Body of pancreas (tissue), 4 donors: ENCODE measurements around the gene TMSB4X. TPM values are rescaled to one million over a fixed set of nuclear protein-coding genes. Genes with fewer than 3 reads are reported as not detected.
"Not testable (repeated sequence)": the region's sequence is repeated elsewhere in the genome, so short reads cannot be mapped to it uniquely, and the experiment has no call there.

ENCODE experiments used
- ATAC-seq: fragments of 150-250 bp; one replicate; pipeline ENCODE4 v1.9.1; 2016
- DNase-seq, 4 donors: peaks; one replicate each; pipeline ENCODE4 v3.0.0-alpha.2; 2019
- H3K27ac ChIP-seq, 4 donors: fragments of 200-600 bp; sonication (generic); 1 replicate in 3 of 4; 2 replicates in 1 of 4; pipeline versions ENCODE4 v1.5.1 to v1.6.1; 2016 to 2019; ENCODE audit warnings: mild to moderate bottlenecking in 1 of 4, mixed read lengths in 1 of 4, moderate library complexity in 1 of 4
- H3K27me3 ChIP-seq, 2 donors: fragments of 200-600 bp; sonication (generic); one replicate each; pipeline ENCODE4 v1.6.0; 2016; ENCODE audit warnings: mild to moderate bottlenecking in 1 of 2
- H3K36me3 ChIP-seq, 2 donors: fragments of 200-600 bp; sonication (generic); replicated peaks in 1 of 2; 2 replicates each; pipeline ENCODE4 v1.5.1; 2016; ENCODE audit warnings: low read depth in 2 of 2; ENCODE audit not compliant: insufficient read depth in 1 of 2
- H3K4me1 ChIP-seq: fragments of 200-600 bp; sonication (generic); one replicate; pipeline ENCODE4 v1.6.0; 2016
- H3K4me3 ChIP-seq, 2 donors: fragments of 200-600 bp; sonication (generic); 1 replicate in 1 of 2; 2 replicates in 1 of 2; pipeline ENCODE4 v1.5.1; 2016 to 2019
- H3K9me3 ChIP-seq, 3 donors: fragments of 200-600 bp; sonication (generic); 1 replicate in 2 of 3; 2 replicates in 1 of 3; pipeline ENCODE4 v1.5.1; 2016
- POLR2A ChIP-seq, 3 donors: fragments of 450-650 bp; IDR thresholded peaks; one replicate each; pipeline ENCODE4 v1.6.1; 2016; ENCODE audit warnings: antibody characterized with exemption in 3 of 3, mild to moderate bottlenecking in 2 of 3
- WGBS, 2 donors: methylation state at CpG; one replicate each; pipeline ENCODE4 v1.1.5; 2017; 5-methylcytosine and 5-hydroxymethylcytosine counted together
- intact Hi-C: fragments of 100-400 bp; cut with DNase I; formaldehyde crosslinking; loops from one replicate; pipeline ENCODE4 v1.15.1; 2023
- total RNA-seq, 2 donors: library from RNA; depleted of rRNA; stranded (reverse); fragments of >200 nt; gene quantifications; one replicate each; pipeline ENCODE4 v1.1.0, GENCODE V29; 2016
- TF ChIP-seq, protein P1 (sequence below), 7 experiments: fragments of 450-650 bp in 4 of 7; fragments of 200-600 bp in 3 of 7; sonication (generic) in 3 of 7; IDR thresholded peaks; one replicate each; pipeline ENCODE4 v1.5.1; 2016 to 2019; ENCODE audit warnings: antibody characterized with exemption in 7 of 7

TMSB4X gene
- total RNA-seq, 2 donors from 2014 or later, result 1,104 to 1,472 TPM

DNA sequence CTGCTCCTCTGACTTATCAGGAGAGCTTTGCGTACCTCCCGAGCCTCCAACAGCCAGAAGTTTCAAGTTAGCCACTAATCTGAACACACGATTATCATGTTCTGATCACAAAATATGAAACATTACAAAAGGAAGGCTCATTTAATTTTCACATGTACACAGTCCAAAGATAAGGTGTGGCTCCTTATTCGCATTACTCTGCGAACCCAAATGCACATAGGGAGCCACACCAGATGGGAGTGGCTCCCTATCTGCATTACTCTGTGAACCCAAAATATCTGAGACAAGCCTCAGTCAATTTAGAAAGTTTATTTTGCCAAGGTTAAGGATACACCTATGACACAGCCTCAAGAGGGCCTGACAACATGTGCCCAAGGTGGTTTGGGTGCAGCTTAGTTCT, 40.1 kb upstream of the TMSB4X start:
- Histone ChIP-seq H3K9me3 (no peaks in the 10 kb centered on the region), H3K36me3 (no peaks in the 10 kb centered on the region), H3K27me3 (no peaks in the 10 kb centered on the region), H3K4me3 (no peak overlapping the region), H3K27ac (no peak overlapping the region), H3K4me1 (no peaks in the 10 kb centered on the region)
- DNase-seq, result no peak
- intact Hi-C loops, result no loop called here
- TF ChIP-seq POLR2A (IDR thresholded peaks at IDR 0.05), result no peak
- TF ChIP-seq, protein P1, sequence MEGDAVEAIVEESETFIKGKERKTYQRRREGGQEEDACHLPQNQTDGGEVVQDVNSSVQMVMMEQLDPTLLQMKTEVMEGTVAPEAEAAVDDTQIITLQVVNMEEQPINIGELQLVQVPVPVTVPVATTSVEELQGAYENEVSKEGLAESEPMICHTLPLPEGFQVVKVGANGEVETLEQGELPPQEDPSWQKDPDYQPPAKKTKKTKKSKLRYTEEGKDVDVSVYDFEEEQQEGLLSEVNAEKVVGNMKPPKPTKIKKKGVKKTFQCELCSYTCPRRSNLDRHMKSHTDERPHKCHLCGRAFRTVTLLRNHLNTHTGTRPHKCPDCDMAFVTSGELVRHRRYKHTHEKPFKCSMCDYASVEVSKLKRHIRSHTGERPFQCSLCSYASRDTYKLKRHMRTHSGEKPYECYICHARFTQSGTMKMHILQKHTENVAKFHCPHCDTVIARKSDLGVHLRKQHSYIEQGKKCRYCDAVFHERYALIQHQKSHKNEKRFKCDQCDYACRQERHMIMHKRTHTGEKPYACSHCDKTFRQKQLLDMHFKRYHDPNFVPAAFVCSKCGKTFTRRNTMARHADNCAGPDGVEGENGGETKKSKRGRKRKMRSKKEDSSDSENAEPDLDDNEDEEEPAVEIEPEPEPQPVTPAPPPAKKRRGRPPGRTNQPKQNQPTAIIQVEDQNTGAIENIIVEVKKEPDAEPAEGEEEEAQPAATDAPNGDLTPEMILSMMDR (IDR thresholded peaks at IDR 0.05), result no peak
- 83 to 88% methylated on average over 5 of the region's 5 CpGs for WGBS, 2 donors
- no peak for ATAC-seq

DNA sequence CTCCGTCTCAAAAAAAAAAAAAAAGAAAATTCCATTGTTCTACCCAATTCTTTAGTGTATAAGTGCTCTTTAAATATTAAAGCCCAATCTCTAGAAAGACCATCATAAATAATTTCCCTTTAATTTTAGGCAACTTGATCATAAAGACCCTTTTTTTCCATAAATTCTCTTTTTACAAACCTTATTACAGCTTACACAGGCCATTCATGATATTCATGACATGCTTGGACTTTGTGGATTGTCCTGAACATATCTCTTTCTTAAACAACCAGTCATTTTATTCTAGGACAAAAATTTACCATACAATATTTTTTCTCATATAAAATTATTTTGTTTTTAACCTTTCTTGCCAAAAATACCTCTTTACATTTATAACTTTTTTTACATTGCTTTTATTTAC, 38.0 kb upstream of the TMSB4X start:
- ATAC-seq (no peak), DNase-seq (no peak)
- intact Hi-C loops, result no loop called here
- TF ChIP-seq, protein P1 (IDR thresholded peaks at IDR 0.05), result no peak
- no peak for TF ChIP-seq POLR2A (IDR thresholded peaks at IDR 0.05)
- Histone ChIP-seq H3K4me1 (no peaks in the 10 kb centered on the region), H3K9me3 (no peaks in the 10 kb centered on the region), H3K4me3 (no peak overlapping the region), H3K27ac (no peak overlapping the region), H3K27me3 (no peaks in the 10 kb centered on the region), H3K36me3 (no peaks in the 10 kb centered on the region)
- 80 to 100% methylated on average over 1 of the region's 1 CpG for WGBS, 2 donors

DNA sequence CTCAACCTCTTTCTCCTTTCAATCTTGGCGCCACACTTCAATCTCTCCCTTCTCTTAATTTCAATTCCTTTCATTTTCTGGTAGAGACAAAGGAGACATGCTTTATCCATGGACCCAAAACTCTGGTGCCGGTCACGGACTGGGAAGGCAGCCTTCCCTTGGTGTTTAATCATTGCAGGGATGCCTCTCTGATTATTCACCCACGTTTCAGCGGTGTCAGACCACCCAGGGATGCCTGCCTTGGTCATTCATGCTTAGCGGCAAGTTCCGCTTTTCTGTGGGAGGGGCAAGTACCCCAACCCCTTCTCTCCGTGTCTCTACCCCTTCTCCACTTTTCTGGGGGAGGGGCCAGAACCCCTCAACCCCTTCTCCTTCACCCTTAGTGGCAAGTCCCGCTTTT, 34.4 kb upstream of the TMSB4X start:
- H3K27ac ChIP-seq, H3K4me3 ChIP-seq, H3K4me1 ChIP-seq, ATAC-seq, H3K9me3 ChIP-seq, H3K36me3 ChIP-seq, DNase-seq, intact Hi-C loops, H3K27me3 ChIP-seq: not testable (repeated sequence)
- 89% methylated on average over 8 to 9 of the region's 9 CpGs for WGBS, 2 donors

DNA sequence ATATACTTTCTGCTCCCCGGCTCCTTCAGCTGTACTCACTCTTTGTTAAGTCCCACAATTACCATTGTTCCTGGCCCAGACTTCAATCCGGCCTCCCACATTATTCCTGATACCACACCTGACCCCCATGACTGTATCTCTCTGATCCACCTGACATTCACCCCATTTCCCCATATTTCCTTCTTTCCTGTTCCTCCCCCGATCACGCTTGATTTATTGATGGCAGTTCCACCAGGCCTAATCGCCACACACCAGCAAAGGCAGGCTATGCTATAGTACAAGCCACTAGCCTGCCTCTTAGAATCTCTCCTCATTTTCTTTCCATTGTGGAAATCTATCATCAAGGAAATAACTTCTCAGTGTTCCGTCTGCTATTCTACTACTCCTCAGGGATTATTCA, 31.3 kb upstream of the TMSB4X start:
- ATAC-seq, DNase-seq, H3K36me3 ChIP-seq, H3K4me3 ChIP-seq, H3K9me3 ChIP-seq, intact Hi-C loops, H3K27ac ChIP-seq, H3K27me3 ChIP-seq: not testable (repeated sequence)
- peaks cover 19% of the 10 kb centered on the region for H3K4me1 ChIP-seq
- WGBS, 2 donors, result 73 to 96% methylated on average over 5 of the region's 6 CpGs

DNA sequence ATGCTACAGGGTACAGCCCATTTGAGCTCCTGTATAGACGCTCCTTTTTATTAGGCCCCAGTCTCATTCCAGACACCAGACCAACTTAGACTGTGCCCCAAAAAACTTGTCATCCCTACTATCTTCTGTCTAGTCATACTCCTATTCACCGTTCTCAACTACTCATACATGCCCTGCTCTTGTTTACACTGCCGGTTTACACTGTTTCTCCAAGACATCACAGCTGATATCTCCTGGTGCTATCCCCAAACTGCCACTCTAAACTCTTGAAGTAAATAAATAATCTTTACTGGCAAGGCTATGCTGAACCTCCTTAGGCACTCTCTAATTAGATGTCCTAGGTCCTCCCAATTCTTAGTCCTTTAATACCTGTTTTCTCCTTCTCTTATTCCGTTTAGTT, 30.5 kb upstream of the TMSB4X start:
- DNase-seq, H3K27me3 ChIP-seq, H3K4me3 ChIP-seq, H3K27ac ChIP-seq, H3K36me3 ChIP-seq, H3K9me3 ChIP-seq, ATAC-seq, intact Hi-C loops: not testable (repeated sequence)
- WGBS, 2 donors, result 69 to 83% methylated on average over 2 to 4 of the region's 4 CpGs
- peaks cover 19% of the 10 kb centered on the region for H3K4me1 ChIP-seq

DNA sequence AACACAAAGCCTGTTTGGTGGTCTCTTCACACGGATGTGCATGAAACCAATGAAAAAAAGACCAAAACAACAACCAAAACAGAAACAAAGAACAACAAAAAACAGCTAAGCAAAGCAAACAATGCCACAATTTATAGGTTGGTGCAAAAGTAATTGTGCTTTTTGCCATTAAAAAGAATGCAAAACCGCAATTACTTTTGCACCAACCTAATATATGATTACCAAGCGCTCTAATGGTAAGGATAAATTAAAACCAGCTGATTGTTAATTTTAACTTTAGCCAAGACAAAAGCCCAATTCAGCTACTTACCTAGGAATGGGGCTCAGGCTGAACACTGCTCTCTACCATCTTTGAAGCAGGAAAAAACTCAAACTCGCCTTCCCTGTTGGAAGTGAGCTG, 29.4 kb upstream of the TMSB4X start:
- Histone ChIP-seq H3K36me3 (no peaks in the 10 kb centered on the region), H3K4me3 (no peak overlapping the region), H3K9me3 (no peaks in the 10 kb centered on the region), H3K4me1 (peaks cover 25% of the 10 kb centered on the region), H3K27ac (no peak overlapping the region), H3K27me3 (no peaks in the 10 kb centered on the region)
- DNase-seq (no peak), ATAC-seq (no peak)
- 82 to 86% methylated on average over 4 of the region's 4 CpGs for WGBS, 2 donors
- TF ChIP-seq, protein P1 (IDR thresholded peaks at IDR 0.05), result no peak
- no peak for TF ChIP-seq POLR2A (IDR thresholded peaks at IDR 0.05)
- intact Hi-C loops, result no loop called here
